Right lobe of liver (tissue), 4 donors: Measurements from ENCODE around the gene PCBD2.

Experiments used
- POLR2A ChIP-seq: fragments of 450-650 bp; IDR thresholded peaks from one replicate; pipeline ENCODE4 v1.6.1; 2017; ENCODE audit warnings: antibody characterized with exemption, mild to moderate bottlenecking
- TF ChIP-seq, protein P1 (sequence below), 4 donors: fragments of 200-600 bp in 3 of 4; fragments of 450-650 bp in 1 of 4; IDR thresholded peaks; one replicate each; pipeline versions ENCODE4 v1.5.1 to v1.8.0; 2016 to 2022; ENCODE audit warnings: antibody characterized with exemption in 4 of 4, mild to moderate bottlenecking in 2 of 4
- donor health status: DM: no; HTN: no; CAD: no.
- donor health status: DM: no; HTN: no; CAD: no.
- donor health status: DM: no; HTN: yes; CAD: no.

DNA sequence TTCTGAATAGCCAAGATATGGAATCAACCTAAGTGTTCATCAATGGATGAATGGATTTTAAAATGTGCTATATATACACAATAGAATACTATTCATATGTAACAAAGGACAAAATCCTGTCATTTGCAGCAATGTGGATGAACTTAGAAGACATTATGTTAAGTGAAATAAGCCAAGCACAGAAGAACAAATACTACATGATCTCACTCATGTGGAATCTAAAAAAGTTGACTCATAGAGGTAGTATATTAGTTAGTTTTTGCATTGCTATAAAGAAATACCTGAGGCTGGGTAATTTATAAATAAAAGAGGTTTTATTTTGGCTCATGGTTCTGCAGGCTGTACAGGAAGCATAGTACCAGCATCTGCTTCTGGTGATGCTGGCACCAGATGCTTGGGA, 70.9 kb downstream of the PCBD2 start:
- TF ChIP-seq POLR2A = no peak
- TF ChIP-seq, protein P1, sequence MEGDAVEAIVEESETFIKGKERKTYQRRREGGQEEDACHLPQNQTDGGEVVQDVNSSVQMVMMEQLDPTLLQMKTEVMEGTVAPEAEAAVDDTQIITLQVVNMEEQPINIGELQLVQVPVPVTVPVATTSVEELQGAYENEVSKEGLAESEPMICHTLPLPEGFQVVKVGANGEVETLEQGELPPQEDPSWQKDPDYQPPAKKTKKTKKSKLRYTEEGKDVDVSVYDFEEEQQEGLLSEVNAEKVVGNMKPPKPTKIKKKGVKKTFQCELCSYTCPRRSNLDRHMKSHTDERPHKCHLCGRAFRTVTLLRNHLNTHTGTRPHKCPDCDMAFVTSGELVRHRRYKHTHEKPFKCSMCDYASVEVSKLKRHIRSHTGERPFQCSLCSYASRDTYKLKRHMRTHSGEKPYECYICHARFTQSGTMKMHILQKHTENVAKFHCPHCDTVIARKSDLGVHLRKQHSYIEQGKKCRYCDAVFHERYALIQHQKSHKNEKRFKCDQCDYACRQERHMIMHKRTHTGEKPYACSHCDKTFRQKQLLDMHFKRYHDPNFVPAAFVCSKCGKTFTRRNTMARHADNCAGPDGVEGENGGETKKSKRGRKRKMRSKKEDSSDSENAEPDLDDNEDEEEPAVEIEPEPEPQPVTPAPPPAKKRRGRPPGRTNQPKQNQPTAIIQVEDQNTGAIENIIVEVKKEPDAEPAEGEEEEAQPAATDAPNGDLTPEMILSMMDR (IDR thresholded peaks at IDR 0.05) = no peak
